Kidney epithelial cell (primary cell): ENCODE measurements around the gene LEF1. TPM values are rescaled to one million over a fixed set of nuclear protein-coding genes. Genes with fewer than 3 reads are reported as not detected.

ENCODE experiments used
- DNase-seq: peaks from one replicate; pipeline ENCODE4 v3.0.0-alpha.2; 2010; ENCODE audit warnings: low read depth
- H3K27me3 ChIP-seq: 2 replicates; pipeline ENCODE4 v1.6.0; 2011; ENCODE audit warnings: low read length; ENCODE audit not compliant: control insufficient read depth, insufficient read depth
- H3K36me3 ChIP-seq: 2 replicates; pipeline ENCODE4 v1.5.1; 2011; ENCODE audit warnings: low read length; ENCODE audit not compliant: control insufficient read depth, insufficient read depth
- H3K4me3 ChIP-seq: 2 replicates; pipeline ENCODE4 v1.5.1; 2011; ENCODE audit warnings: low read depth, mild to moderate bottlenecking, control low read depth, low read length
- CTCF ChIP-seq: IDR thresholded peaks from 2 replicates; pipeline ENCODE4 v1.5.1; 2011; ENCODE audit warnings: mild to moderate bottlenecking, moderate library complexity, low read length, control low read depth, inconsistent platforms; ENCODE audit not compliant: insufficient read depth, poor library complexity, severe bottlenecking
- total RNA-seq: library from RNA; depleted of rRNA; stranded (reverse); fragments of >200 nt; gene quantifications from 2 replicates; pipeline ENCODE4 v1.2.3, GENCODE V29; 2015

Gene LEF1
- total RNA-seq, 1 donor from 2014 or later: 13.2 TPM

- no peak for TF ChIP-seq CTCF
- Histone ChIP-seq H3K4me3 (no peak overlapping the region), H3K27me3 (no peaks in the 10 kb centered on the region), H3K36me3 (no peaks in the 10 kb centered on the region)
- no peak for DNase-seq
Observed at GRCh38 chr4:108199881-108200280, 31.1 kb upstream of the LEF1 start.

- no peak for DNase-seq
- Histone ChIP-seq H3K4me3 (no peak overlapping the region), H3K36me3 (no peaks in the 10 kb centered on the region), H3K27me3 (no peaks in the 10 kb centered on the region)
- TF ChIP-seq CTCF: no peak
Observed at GRCh38 chr4:108193886-108194672, 25.3 kb upstream of the LEF1 start.

GRCh38 chr4:108192935-108193334, 24.2 kb upstream of the LEF1 start:
- DNase-seq: no peak
- Histone ChIP-seq H3K4me3 (no peak overlapping the region), H3K36me3 (no peaks in the 10 kb centered on the region), H3K27me3 (no peaks in the 10 kb centered on the region)
- no peak for TF ChIP-seq CTCF

- TF ChIP-seq CTCF: no peak
- no peak overlapping the region for H3K4me3 ChIP-seq
- DNase-seq: no peak
- H3K36me3 ChIP-seq: no peaks in the 10 kb centered on the region
- H3K27me3 ChIP-seq: no peaks in the 10 kb centered on the region
Observed at GRCh38 chr4:108192056-108192455, 23.3 kb upstream of the LEF1 start.

GRCh38 chr4:108191269-108191914, 22.7 kb upstream of the LEF1 start:
- no peak for TF ChIP-seq CTCF
- Histone ChIP-seq H3K4me3 (no peak overlapping the region), H3K27me3 (no peaks in the 10 kb centered on the region), H3K36me3 (no peaks in the 10 kb centered on the region)
- DNase-seq: no peak
